Measurements from ENCODE around the gene MRFAP1L1. TPM values are rescaled to one million over a fixed set of nuclear protein-coding genes. Genes with fewer than 3 reads are reported as not detected.

Gene MRFAP1L1
- total RNA-seq (10 to 100 TPM; 30.2 to 41.8 TPM), polyA plus RNA-seq (10 to 100 TPM; 29.8 to 31.2 TPM)

DNA sequence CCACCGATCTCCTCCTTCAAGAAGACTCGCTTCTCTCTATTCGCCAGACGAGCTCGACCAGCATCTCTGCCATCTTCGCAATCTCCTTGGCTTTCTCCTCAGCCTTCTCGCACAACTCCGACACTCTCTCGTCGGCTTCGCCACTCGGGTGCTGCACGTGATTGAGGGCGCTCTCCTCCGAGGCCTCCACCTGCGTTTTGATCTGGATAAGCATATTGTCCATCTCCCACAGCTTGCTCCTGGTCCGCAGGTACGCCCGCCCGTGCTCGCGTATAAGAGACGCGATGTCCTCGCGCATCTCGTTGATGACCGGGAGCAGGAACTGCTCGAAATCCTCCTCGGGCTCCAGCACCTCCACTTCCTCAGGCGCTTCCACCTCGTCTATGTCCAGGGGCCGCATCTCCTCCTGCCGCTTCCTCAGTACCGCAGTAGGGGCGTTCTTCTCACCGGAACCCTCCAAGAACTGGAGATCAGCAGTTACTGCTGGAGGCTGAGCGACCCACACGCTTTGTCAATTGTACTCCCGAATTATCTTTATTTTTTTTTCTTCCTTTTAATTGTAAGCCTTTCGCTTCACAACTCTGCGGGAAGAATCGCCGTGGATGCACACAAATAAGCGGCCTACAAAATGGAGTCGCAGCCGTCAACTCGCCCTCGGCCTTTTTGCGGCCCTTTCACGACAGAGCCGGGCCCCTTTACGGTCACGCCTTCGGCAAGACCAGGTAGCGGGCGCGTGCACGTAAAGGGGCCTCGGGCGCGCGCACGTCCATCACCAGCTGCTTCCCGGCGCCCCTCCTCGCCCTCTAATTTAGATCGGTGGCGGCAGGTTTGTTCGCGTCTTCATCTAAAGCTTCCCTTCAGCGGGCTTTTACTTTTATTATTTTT, at the start of gene MRFAP1L1:
TSS of gene MRFAP1L1 (minus strand) at position 636 of the 885 bp plus-strand sequence. CDS start at position 400, 236 bp downstream.
- peak within 1 kb of the TSS; percentile 77 to 99 for H3K9ac ChIP-seq (ENCODE audit: low read depth in 1 of 2, low read length in 2 of 2)
- peak within 1 kb of the TSS; percentile 86 to 87 for H3K27ac ChIP-seq (ENCODE audit: low read depth in 1 of 2, low read length in 2 of 2)
- no peaks in the 10 kb centered on the region for H3K9me3 ChIP-seq (ENCODE audit: control insufficient read depth in 4 of 4, low read length in 3 of 4)
- TF ChIP-seq, protein P1, sequence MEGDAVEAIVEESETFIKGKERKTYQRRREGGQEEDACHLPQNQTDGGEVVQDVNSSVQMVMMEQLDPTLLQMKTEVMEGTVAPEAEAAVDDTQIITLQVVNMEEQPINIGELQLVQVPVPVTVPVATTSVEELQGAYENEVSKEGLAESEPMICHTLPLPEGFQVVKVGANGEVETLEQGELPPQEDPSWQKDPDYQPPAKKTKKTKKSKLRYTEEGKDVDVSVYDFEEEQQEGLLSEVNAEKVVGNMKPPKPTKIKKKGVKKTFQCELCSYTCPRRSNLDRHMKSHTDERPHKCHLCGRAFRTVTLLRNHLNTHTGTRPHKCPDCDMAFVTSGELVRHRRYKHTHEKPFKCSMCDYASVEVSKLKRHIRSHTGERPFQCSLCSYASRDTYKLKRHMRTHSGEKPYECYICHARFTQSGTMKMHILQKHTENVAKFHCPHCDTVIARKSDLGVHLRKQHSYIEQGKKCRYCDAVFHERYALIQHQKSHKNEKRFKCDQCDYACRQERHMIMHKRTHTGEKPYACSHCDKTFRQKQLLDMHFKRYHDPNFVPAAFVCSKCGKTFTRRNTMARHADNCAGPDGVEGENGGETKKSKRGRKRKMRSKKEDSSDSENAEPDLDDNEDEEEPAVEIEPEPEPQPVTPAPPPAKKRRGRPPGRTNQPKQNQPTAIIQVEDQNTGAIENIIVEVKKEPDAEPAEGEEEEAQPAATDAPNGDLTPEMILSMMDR (IDR thresholded peaks at IDR 0.05; ENCODE audit: low read depth, low read length, missing input control), result no peak
- TF ChIP-seq SP1 (IDR thresholded peaks at IDR 0.05), result no peak
- TF ChIP-seq HNF4A (conservative IDR thresholded peaks at IDR 0.05), result peak; percentile 9 to 21
- TF ChIP-seq, protein P2, sequence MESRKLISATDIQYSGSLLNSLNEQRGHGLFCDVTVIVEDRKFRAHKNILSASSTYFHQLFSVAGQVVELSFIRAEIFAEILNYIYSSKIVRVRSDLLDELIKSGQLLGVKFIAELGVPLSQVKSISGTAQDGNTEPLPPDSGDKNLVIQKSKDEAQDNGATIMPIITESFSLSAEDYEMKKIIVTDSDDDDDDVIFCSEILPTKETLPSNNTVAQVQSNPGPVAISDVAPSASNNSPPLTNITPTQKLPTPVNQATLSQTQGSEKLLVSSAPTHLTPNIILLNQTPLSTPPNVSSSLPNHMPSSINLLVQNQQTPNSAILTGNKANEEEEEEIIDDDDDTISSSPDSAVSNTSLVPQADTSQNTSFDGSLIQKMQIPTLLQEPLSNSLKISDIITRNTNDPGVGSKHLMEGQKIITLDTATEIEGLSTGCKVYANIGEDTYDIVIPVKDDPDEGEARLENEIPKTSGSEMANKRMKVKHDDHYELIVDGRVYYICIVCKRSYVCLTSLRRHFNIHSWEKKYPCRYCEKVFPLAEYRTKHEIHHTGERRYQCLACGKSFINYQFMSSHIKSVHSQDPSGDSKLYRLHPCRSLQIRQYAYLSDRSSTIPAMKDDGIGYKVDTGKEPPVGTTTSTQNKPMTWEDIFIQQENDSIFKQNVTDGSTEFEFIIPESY (IDR thresholded peaks at IDR 0.05), result peak; percentile 93
- no peak for TF ChIP-seq FOXA1 (IDR thresholded peaks at IDR 0.05)
- TF ChIP-seq, protein P3, sequence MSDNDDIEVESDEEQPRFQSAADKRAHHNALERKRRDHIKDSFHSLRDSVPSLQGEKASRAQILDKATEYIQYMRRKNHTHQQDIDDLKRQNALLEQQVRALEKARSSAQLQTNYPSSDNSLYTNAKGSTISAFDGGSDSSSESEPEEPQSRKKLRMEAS (IDR thresholded peaks at IDR 0.05), result peak; percentile 90
- TF ChIP-seq YY1 (IDR thresholded peaks at IDR 0.05), result peak; percentile 99
- TF ChIP-seq FOXA2 (IDR thresholded peaks at IDR 0.05), result no peak
- TF ChIP-seq EGR1 (IDR thresholded peaks at IDR 0.05; ENCODE audit: low read depth in 2 of 2), result peak in 1 of 2 donors; percentile 81
- TF ChIP-seq, protein P4, sequence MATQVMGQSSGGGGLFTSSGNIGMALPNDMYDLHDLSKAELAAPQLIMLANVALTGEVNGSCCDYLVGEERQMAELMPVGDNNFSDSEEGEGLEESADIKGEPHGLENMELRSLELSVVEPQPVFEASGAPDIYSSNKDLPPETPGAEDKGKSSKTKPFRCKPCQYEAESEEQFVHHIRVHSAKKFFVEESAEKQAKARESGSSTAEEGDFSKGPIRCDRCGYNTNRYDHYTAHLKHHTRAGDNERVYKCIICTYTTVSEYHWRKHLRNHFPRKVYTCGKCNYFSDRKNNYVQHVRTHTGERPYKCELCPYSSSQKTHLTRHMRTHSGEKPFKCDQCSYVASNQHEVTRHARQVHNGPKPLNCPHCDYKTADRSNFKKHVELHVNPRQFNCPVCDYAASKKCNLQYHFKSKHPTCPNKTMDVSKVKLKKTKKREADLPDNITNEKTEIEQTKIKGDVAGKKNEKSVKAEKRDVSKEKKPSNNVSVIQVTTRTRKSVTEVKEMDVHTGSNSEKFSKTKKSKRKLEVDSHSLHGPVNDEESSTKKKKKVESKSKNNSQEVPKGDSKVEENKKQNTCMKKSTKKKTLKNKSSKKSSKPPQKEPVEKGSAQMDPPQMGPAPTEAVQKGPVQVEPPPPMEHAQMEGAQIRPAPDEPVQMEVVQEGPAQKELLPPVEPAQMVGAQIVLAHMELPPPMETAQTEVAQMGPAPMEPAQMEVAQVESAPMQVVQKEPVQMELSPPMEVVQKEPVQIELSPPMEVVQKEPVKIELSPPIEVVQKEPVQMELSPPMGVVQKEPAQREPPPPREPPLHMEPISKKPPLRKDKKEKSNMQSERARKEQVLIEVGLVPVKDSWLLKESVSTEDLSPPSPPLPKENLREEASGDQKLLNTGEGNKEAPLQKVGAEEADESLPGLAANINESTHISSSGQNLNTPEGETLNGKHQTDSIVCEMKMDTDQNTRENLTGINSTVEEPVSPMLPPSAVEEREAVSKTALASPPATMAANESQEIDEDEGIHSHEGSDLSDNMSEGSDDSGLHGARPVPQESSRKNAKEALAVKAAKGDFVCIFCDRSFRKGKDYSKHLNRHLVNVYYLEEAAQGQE (IDR thresholded peaks at IDR 0.05), result peak; percentile 74
- peak in 1 of 2 donors; percentile 74 for TF ChIP-seq GABPA (IDR thresholded peaks at IDR 0.05 in 1 of 2, conservative IDR thresholded peaks at IDR 0.05 in 1 of 2)
- no peak for TF ChIP-seq JUND (IDR thresholded peaks at IDR 0.05)
- TF ChIP-seq RXRA (IDR thresholded peaks at IDR 0.05), result peak in 1 of 2 donors; percentile 44
- TF ChIP-seq, protein P5, sequence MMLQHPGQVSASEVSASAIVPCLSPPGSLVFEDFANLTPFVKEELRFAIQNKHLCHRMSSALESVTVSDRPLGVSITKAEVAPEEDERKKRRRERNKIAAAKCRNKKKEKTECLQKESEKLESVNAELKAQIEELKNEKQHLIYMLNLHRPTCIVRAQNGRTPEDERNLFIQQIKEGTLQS (IDR thresholded peaks at IDR 0.05), result no peak
- no peak for TF ChIP-seq HNF4G (IDR thresholded peaks at IDR 0.05)
- TF ChIP-seq RAD21 (IDR thresholded peaks at IDR 0.05), result peak; percentile 50 to 51
- TF ChIP-seq TAF1 (conservative IDR thresholded peaks at IDR 0.05), result peak; percentile 27
- peak; percentile 27 for TF ChIP-seq NR2F2 (IDR thresholded peaks at IDR 0.05)
- H3K4me3 ChIP-seq (ENCODE audit: low read depth in 1 of 3, low read length in 3 of 3), result peak within 1 kb of the TSS; percentile 73 to 98 (median 92)
- under 1% methylated on average over 72 of the region's 72 CpGs for WGBS
- no peaks in the 10 kb centered on the region for H3K27me3 ChIP-seq (ENCODE audit: control insufficient read depth in 4 of 4, insufficient read depth in 4 of 4, low read length in 3 of 4)
- peaks cover 11 to 40% (median 33%) of the 10 kb centered on the region in 4 donors for H3K4me1 ChIP-seq (ENCODE audit: control insufficient read depth in 4 of 4, insufficient read depth in 4 of 4, low read length in 3 of 4)
- H3K36me3 ChIP-seq (ENCODE audit: control insufficient read depth in 4 of 4, insufficient read depth in 3 of 4, low read depth in 1 of 4, low read length in 3 of 4), result no peaks in the 10 kb centered on the region
- peak; percentile 95 for DNase-seq (ENCODE audit: low spot score)
